GM21381 (cell line): ENCODE results near the gene NSUN4.
"Not testable (repeated sequence)": the region's sequence is repeated elsewhere in the genome, so short reads cannot be mapped to it uniquely, and the experiment has no call there.

ENCODE experiments used
- ATAC-seq: cut with Tn5 transposase; IDR thresholded peaks from one replicate; pipeline ENCODE4 v1.9.1; 2021; ENCODE audit warnings: mild to moderate bottlenecking, moderate library complexity; ENCODE audit not compliant: unreplicated experiment

NSUN4 gene

GRCh38 chr1:46325285-46326076, 15.1 kb upstream of the NSUN4 start:
- not testable (repeated sequence) for ATAC-seq

- not testable (repeated sequence) for ATAC-seq
Measured at GRCh38 chr1:46328182-46328581, 12.4 kb upstream of the NSUN4 start.

GRCh38 chr1:46329807-46330206, 10.8 kb upstream of the NSUN4 start:
- ATAC-seq: not testable (repeated sequence)

GRCh38 chr1:46330381-46330780, 10.2 kb upstream of the NSUN4 start:
- ATAC-seq: not testable (repeated sequence)

- not testable (repeated sequence) for ATAC-seq
Measured at GRCh38 chr1:46331786-46332540, 8.6 kb upstream of the NSUN4 start.

GRCh38 chr1:46333300-46334029, 7.1 kb upstream of the NSUN4 start:
- peak; percentile 46 for ATAC-seq

GRCh38 chr1:46334030-46334384, 6.6 kb upstream of the NSUN4 start:
- peak; percentile 7 for ATAC-seq

- ATAC-seq: no peak
Measured at GRCh38 chr1:46335081-46335480, 5.5 kb upstream of the NSUN4 start.

- not testable (repeated sequence) for ATAC-seq
Measured at GRCh38 chr1:46337409-46337808, 3.2 kb upstream of the NSUN4 start.

- no peak for ATAC-seq
Measured at GRCh38 chr1:46341222-46342083, 846 bp downstream of the NSUN4 start.

- no peak for ATAC-seq
Measured at GRCh38 chr1:46342084-46342656, 1.6 kb downstream of the NSUN4 start.

GRCh38 chr1:46342677-46343350, 2.2 kb downstream of the NSUN4 start:
- no peak for ATAC-seq

- ATAC-seq: no peak
Measured at GRCh38 chr1:46343351-46343695, 2.7 kb downstream of the NSUN4 start.

- no peak for ATAC-seq
Measured at GRCh38 chr1:46343705-46344104, 3.1 kb downstream of the NSUN4 start.

GRCh38 chr1:46344481-46344880, 3.9 kb downstream of the NSUN4 start:
- ATAC-seq: no peak

- ATAC-seq: no peak
Measured at GRCh38 chr1:46345281-46345680, 4.7 kb downstream of the NSUN4 start.

- no peak for ATAC-seq
Measured at GRCh38 chr1:46352363-46352762, 11.8 kb downstream of the NSUN4 start.

GRCh38 chr1:46355920-46356319, 15.3 kb downstream of the NSUN4 start:
- not testable (repeated sequence) for ATAC-seq

GRCh38 chr1:46362158-46362557, 21.6 kb downstream of the NSUN4 start:
- no peak for ATAC-seq

- ATAC-seq: no peak
Measured at GRCh38 chr1:46363121-46363520, 22.5 kb downstream of the NSUN4 start.
